ENCODE measurements around the gene RNF112. TPM values are rescaled to one million over a fixed set of nuclear protein-coding genes. Genes with fewer than 3 reads are reported as not detected.
"Not testable (repeated sequence)": the region's sequence is repeated elsewhere in the genome, so short reads cannot be mapped to it uniquely, and the experiment has no call there.

The RNF112 gene
- total RNA-seq, 1 donor = under 0.01 TPM

DNA sequence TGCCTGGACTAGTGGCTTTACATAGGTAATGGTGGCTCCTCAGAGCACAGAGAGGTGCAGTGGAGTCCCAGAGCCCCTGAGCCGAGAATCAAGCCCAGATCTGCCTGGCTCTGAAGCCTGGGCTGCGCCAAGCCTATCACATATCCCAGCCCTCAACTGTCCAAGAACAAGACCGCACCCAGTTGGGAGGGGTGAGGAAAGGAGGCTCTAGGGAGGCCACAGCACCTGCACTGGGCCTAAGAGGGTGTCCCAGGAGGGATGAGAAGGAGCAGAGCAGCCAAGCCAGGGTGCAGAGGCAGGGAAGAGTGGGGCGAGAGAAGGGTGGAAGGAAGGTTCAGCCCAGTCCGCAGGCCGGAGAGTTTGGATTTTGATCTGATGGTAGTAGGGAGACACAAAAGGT, 941 bp upstream of the RNF112 start:
- no peak for DNase-seq (ENCODE audit: low read depth in 2 of 3, low spot score in 2 of 3)

DNA sequence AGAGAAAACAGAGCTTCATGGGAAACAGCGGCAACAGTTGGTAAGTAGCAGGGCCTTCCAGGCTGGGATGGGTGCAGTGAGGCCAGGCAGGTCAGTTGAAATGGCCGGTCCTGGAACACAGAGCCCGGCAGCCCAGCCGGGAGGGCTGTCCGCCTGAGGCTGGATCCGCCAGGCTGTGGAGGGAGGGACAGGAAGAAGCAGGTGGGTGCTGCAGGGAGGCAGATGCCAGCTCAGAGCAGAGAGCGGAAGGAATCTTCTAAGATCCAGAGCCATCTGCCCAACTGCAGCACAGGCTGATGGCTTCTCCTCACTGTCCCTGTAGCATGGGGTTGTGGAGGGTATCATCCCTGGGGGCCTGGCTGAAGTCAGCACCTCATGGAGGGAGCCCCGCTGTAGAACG, 599 bp downstream of the RNF112 start:
- no peak for DNase-seq (ENCODE audit: low read depth in 2 of 3, low spot score in 2 of 3)

GRCh38 chr17:19412510-19412909, 1.5 kb downstream of the RNF112 start:
- DNase-seq (ENCODE audit: low read depth in 2 of 3, low spot score in 2 of 3) = no peak

DNA sequence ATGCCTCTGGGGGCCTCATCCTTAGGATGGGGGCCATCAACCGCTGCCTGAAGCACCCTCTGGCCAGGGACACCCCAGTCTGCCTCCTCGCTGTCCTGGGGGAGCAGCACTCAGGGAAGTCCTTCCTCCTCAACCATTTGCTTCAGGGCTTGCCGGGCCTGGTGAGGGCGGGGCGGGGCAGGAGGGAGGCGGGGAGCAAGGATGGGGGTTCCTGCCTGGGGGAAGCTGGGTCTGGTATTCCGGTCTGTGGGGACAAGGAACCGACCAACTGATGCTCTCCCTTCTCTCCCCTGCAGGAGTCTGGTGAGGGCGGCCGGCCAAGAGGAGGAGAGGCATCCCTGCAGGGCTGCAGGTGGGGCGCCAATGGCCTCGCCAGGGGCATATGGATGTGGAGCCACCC, 2.0 kb downstream of the RNF112 start:
- DNase-seq (ENCODE audit: low read depth in 2 of 3, low spot score in 2 of 3) = no peak

DNA sequence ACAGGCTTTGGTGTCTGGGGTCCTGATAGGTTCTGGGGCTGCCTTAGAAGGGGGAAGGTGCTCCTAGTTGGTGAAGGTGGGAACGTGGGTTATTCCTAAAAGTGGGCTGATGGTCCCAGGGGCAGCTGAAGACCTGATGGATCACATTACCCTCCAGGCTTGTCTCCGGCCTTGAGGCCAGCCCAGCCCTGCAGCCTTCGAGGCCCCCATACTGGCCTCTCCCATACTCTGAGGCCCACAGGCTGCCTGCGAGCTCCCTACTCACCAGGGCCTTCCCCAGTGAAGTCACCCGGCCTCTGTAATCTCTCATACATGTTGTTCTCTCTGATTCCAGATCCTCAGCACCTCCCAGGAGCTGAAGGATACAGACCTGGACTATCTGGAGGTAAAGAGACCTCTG, 2.7 kb downstream of the RNF112 start:
- no peak for DNase-seq (ENCODE audit: low read depth in 2 of 3, low spot score in 2 of 3)

GRCh38 chr17:19414396-19415280, 3.6 kb downstream of the RNF112 start:
- no peak for DNase-seq (ENCODE audit: low read depth in 2 of 3, low spot score in 2 of 3)

GRCh38 chr17:19415311-19415710, 4.3 kb downstream of the RNF112 start:
- DNase-seq (ENCODE audit: low read depth in 2 of 3, low spot score in 2 of 3) = no peak

- no peak for DNase-seq (ENCODE audit: low read depth in 2 of 3, low spot score in 2 of 3)
These were observed 5.1 kb downstream of the RNF112 start for GRCh38 chr17:19415806-19416775.

- no peak for DNase-seq (ENCODE audit: low read depth in 2 of 3, low spot score in 2 of 3)
These were observed 6.6 kb downstream of the RNF112 start for GRCh38 chr17:19417611-19418010.

GRCh38 chr17:19418251-19418992, 7.4 kb downstream of the RNF112 start:
- DNase-seq (ENCODE audit: low read depth in 2 of 3, low spot score in 2 of 3) = peak in 2 of 3 donors; percentile 59 to 73

GRCh38 chr17:19421219-19421618, 10.2 kb downstream of the RNF112 start:
- no peak for DNase-seq (ENCODE audit: low read depth in 2 of 3, low spot score in 2 of 3)

- no peak for DNase-seq (ENCODE audit: low read depth in 2 of 3, low spot score in 2 of 3)
These were observed 10.9 kb downstream of the RNF112 start for GRCh38 chr17:19421926-19422325.

- DNase-seq (ENCODE audit: low read depth in 2 of 3, low spot score in 2 of 3) = no peak
These were observed 14.2 kb downstream of the RNF112 start for GRCh38 chr17:19424934-19425868.

- no peak for DNase-seq (ENCODE audit: low read depth in 2 of 3, low spot score in 2 of 3)
These were observed 15.6 kb downstream of the RNF112 start for GRCh38 chr17:19426631-19427030.

DNA sequence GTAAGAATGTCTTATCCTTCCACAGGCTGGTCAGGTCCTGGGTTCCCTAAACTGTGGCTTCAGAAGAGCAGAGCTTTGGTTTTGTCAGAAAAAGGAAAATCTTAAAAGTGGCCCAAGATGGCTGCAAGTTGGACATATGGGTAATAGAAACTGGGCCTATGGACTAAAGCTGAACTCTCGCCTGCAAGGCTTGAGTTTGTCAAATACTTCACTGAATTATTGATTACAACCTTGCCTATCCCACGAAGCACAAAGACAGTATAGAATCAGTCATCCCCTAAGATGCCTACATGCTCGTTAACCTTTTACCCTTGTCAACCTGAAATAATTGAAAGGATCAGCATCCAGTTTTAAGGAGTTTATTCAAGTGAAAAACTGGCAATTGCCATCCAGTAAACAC, 20.7 kb downstream of the RNF112 start:
- DNase-seq (ENCODE audit: low read depth in 2 of 3, low spot score in 2 of 3) = no peak

DNA sequence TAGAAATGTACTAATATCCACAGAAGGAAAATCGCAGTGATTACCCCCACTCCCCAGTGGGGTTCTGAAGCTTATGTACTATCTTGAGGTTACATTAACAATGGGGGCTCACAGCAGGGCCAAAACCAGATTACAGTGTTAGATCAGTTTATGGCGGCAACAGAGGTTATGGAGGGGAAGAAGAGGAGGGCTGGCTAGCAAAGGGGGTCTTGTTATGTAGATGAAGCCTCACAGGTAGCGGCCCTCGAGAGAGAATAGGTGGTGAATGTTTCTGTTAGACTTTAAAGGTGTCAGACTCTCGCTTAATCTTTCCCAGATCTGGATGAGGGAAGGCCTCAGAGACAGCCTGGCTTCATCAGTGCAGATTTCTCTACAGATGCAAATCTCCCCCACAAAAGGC, 22.2 kb downstream of the RNF112 start:
- DNase-seq (ENCODE audit: low read depth in 2 of 3, low spot score in 2 of 3) = no peak

GRCh38 chr17:19433727-19434340, 22.8 kb downstream of the RNF112 start:
- DNase-seq (ENCODE audit: low read depth in 2 of 3, low spot score in 2 of 3) = no peak

DNA sequence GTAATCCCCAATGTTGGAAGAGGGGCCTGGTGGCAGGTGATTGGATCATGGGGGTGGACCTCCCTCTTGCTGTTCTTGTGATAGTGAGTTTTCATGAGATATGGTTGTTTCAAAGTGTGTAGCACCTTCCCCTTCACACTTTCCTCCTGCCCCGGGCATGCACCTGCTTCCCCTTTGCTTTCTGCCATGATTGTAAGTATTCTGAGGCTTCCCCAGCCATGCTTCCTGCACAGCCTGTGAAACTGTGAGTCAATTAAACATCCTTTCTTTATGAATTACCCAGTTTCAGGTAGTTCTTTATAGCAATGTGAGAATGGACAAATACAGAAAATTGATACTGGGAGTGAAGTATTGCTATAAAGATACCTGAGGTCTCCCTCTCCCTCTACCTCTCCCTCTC, 29.4 kb downstream of the RNF112 start:
- DNase-seq (ENCODE audit: low read depth in 2 of 3, low spot score in 2 of 3) = no peak

DNA sequence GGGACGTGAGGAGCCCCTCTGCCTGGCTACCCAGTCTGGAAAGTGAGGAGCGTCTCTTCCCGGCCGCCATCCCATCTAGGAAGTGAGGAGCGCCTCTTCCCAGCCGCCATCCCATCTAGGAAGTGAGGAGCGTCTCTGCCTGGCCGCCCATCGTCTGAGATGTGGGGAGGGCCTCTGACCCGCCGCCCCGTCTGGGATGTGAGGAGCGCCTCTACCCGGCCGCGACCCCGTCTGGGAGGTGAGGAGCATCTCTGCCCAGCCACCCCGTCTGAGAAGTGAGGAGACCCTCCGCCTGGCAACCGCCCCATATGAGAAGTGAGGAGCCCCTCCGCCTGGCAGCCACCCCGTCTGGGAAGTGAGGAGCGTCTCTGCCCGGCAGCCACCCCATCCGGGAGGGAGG, 30.3 kb downstream of the RNF112 start:
- not testable (repeated sequence) for DNase-seq (ENCODE audit: low read depth in 2 of 3, low spot score in 2 of 3)

Data from hematopoietic multipotent progenitor cell (in vitro differentiated cells).